MM.1S (cell line): Measurements from ENCODE around the gene RAB11A.
A peak's percentile ranks its signal among the peaks of the same experiment; 100 is the strongest.

Experiments used
- DNase-seq: peaks from one replicate; pipeline ENCODE4 v3.0.0-alpha.2; 2015
- H2AFZ ChIP-seq: fragments of 300-600 bp; sonication (generic); 2 replicates; pipeline ENCODE4 v1.6.0; 2016; ENCODE audit warnings: antibody characterized with exemption, low read length
- H3F3A ChIP-seq: fragments of 300-600 bp; sonication (generic); 2 replicates; pipeline ENCODE4 v1.6.1; 2016; ENCODE audit warnings: mild to moderate bottlenecking, antibody characterized with exemption, low read length, moderate library complexity, mixed read lengths; ENCODE audit not compliant: insufficient read depth
- H3K27ac ChIP-seq: fragments of 300-600 bp; sonication (generic); 2 replicates; pipeline ENCODE4 v1.5.1; 2016; ENCODE audit warnings: mild to moderate bottlenecking, low read length
- H3K27me3 ChIP-seq: fragments of 300-600 bp; sonication (generic); replicated peaks from 2 replicates; pipeline ENCODE4 v1.6.0; 2016; ENCODE audit warnings: low read length; ENCODE audit not compliant: insufficient read depth
- H3K36me3 ChIP-seq: fragments of 300-600 bp; sonication (generic); replicated peaks from 2 replicates; pipeline ENCODE4 v1.6.1; 2016; ENCODE audit warnings: mild to moderate bottlenecking, low read length, mixed read lengths; ENCODE audit not compliant: insufficient read depth
- H3K4me1 ChIP-seq: fragments of 300-600 bp; sonication (generic); 2 replicates; pipeline ENCODE4 v1.6.1; 2016; ENCODE audit warnings: low read length, mixed read lengths
- H3K4me2 ChIP-seq: fragments of 300-600 bp; sonication (generic); 2 replicates; pipeline ENCODE4 v1.6.0; 2016; ENCODE audit warnings: low read depth, low read length
- H3K4me3 ChIP-seq: fragments of 300-600 bp; sonication (generic); 2 replicates; pipeline ENCODE4 v1.5.1; 2016; ENCODE audit warnings: low read length, mixed read lengths
- H3K79me2 ChIP-seq: fragments of 300-600 bp; sonication (generic); 2 replicates; pipeline ENCODE4 v1.6.1; 2016; ENCODE audit warnings: mixed run types, low read length, mixed read lengths
- H3K9ac ChIP-seq: fragments of 300-600 bp; sonication (generic); 2 replicates; pipeline ENCODE4 v1.6.1; 2016; ENCODE audit warnings: low read length, mixed read lengths
- H3K9me2 ChIP-seq: fragments of 300-600 bp; sonication (generic); replicated peaks from 2 replicates; pipeline ENCODE4 v1.6.1; 2016; ENCODE audit warnings: mild to moderate bottlenecking, low read length, mixed read lengths; ENCODE audit not compliant: insufficient read depth
- H3K9me3 ChIP-seq: fragments of 300-600 bp; sonication (generic); replicated peaks from 2 replicates; pipeline ENCODE4 v1.6.1; 2016; ENCODE audit warnings: mild to moderate bottlenecking, low read length, mixed read lengths; ENCODE audit not compliant: insufficient read depth
- H4K20me1 ChIP-seq: fragments of 300-600 bp; sonication (generic); 2 replicates; pipeline ENCODE4 v1.6.1; 2016; ENCODE audit warnings: mild to moderate bottlenecking, low read length, moderate library complexity, mixed read lengths; ENCODE audit not compliant: insufficient read depth
- EZH2 ChIP-seq: fragments of 300-600 bp; sonication (generic); optimal IDR thresholded peaks from 2 replicates; pipeline ENCODE3; 2017; ENCODE audit warnings: low read depth, mild to moderate bottlenecking, antibody characterized with exemption, low read length, mixed read lengths
- EZH2phosphoT487 ChIP-seq: fragments of 300-600 bp; sonication (generic); IDR thresholded peaks from 2 replicates; pipeline ENCODE4 v1.6.1; 2018; ENCODE audit warnings: antibody characterized with exemption, low read length
- TF ChIP-seq, protein P1 (sequence below): fragments of 300-600 bp; sonication (generic); IDR thresholded peaks from 2 replicates; pipeline ENCODE4 v1.5.1; 2016; ENCODE audit warnings: antibody characterized with exemption, low read length, mixed read lengths

The RAB11A gene

DNA sequence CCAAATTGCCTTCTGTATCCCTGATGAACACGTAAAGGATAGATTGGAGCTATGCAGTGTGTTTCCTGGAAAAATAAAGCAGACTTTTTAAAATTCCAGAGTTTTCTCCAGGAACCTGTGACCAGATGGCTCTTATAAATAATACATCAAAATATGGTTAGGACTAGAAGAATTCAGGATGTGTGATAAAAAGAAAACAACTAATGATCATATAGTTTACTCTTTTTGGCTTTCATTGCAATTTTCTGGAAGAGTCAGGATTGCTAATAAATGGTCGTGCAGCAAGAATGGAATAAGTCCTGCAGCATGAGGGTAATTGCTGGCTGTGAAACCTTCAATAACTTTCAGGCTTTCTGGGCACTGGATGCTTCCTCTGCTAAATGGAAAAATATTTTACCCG, 47.0 kb upstream of the RAB11A start:
- no peaks in the 10 kb centered on the region for H3F3A ChIP-seq
- H3K27me3 ChIP-seq = peaks cover 24% of the 10 kb centered on the region
- H3K27ac ChIP-seq = no peak overlapping the region
- H3K9me3 ChIP-seq = no peaks in the 10 kb centered on the region
- no peaks in the 10 kb centered on the region for H3K36me3 ChIP-seq
- no peaks in the 10 kb centered on the region for H3K79me2 ChIP-seq
- H3K4me2 ChIP-seq = no peak overlapping the region
- H2AFZ ChIP-seq = no peak overlapping the region
- no peak overlapping the region for H3K4me3 ChIP-seq
- TF ChIP-seq EZH2 (no peak), EZH2phosphoT487 (no peak)
- TF ChIP-seq, protein P1, sequence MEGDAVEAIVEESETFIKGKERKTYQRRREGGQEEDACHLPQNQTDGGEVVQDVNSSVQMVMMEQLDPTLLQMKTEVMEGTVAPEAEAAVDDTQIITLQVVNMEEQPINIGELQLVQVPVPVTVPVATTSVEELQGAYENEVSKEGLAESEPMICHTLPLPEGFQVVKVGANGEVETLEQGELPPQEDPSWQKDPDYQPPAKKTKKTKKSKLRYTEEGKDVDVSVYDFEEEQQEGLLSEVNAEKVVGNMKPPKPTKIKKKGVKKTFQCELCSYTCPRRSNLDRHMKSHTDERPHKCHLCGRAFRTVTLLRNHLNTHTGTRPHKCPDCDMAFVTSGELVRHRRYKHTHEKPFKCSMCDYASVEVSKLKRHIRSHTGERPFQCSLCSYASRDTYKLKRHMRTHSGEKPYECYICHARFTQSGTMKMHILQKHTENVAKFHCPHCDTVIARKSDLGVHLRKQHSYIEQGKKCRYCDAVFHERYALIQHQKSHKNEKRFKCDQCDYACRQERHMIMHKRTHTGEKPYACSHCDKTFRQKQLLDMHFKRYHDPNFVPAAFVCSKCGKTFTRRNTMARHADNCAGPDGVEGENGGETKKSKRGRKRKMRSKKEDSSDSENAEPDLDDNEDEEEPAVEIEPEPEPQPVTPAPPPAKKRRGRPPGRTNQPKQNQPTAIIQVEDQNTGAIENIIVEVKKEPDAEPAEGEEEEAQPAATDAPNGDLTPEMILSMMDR = no peak
- peaks cover 8% of the 10 kb centered on the region for H3K4me1 ChIP-seq
- DNase-seq = no peak
- H3K9me2 ChIP-seq = no peaks in the 10 kb centered on the region
- H3K9ac ChIP-seq = no peak overlapping the region
- no peaks in the 10 kb centered on the region for H4K20me1 ChIP-seq

- TF ChIP-seq, protein P1 = peak; percentile 46
- TF ChIP-seq EZH2 = no peak
- Histone ChIP-seq H3K9ac (no peak overlapping the region), H3K27me3 (peaks cover 10% of the 10 kb centered on the region; the same call in 1 of the 2 replicates), H3K27ac (no peak overlapping the region), H3K4me3 (no peak overlapping the region), H3K4me2 (no peak overlapping the region), H4K20me1 (no peaks in the 10 kb centered on the region), H3K4me1 (peaks cover 8% of the 10 kb centered on the region), H2AFZ (no peak overlapping the region), H3K36me3 (no peaks in the 10 kb centered on the region), H3K9me2 (no peaks in the 10 kb centered on the region), H3K9me3 (no peaks in the 10 kb centered on the region), H3K79me2 (no peaks in the 10 kb centered on the region), H3F3A (no peaks in the 10 kb centered on the region)
- DNase-seq = peak; percentile 15
These were observed 45.1 kb upstream of the RAB11A start for GRCh38 chr15:65824031-65824743.

- no peak overlapping the region for H2AFZ ChIP-seq
- peaks cover 2% of the 10 kb centered on the region; the same call in 1 of the 2 replicates for H3K27me3 ChIP-seq
- H3K36me3 ChIP-seq = no peaks in the 10 kb centered on the region
- H3K9me3 ChIP-seq = no peaks in the 10 kb centered on the region
- no peaks in the 10 kb centered on the region for H3K79me2 ChIP-seq
- H3K9ac ChIP-seq = no peak overlapping the region
- no peak overlapping the region for H3K27ac ChIP-seq
- TF ChIP-seq, protein P1 = no peak
- TF ChIP-seq EZH2 = no peak
- no peak for TF ChIP-seq EZH2phosphoT487
- no peaks in the 10 kb centered on the region for H3K9me2 ChIP-seq
- no peak overlapping the region for H3K4me2 ChIP-seq
- H4K20me1 ChIP-seq = no peaks in the 10 kb centered on the region
- H3K4me1 ChIP-seq = peaks cover 8% of the 10 kb centered on the region
- no peaks in the 10 kb centered on the region for H3F3A ChIP-seq
- H3K4me3 ChIP-seq = no peak overlapping the region
- no peak for DNase-seq
These were observed 44.2 kb upstream of the RAB11A start for GRCh38 chr15:65824941-65825544.
